ENCODE results near the gene FKBP8.

FKBP8 gene

DNA sequence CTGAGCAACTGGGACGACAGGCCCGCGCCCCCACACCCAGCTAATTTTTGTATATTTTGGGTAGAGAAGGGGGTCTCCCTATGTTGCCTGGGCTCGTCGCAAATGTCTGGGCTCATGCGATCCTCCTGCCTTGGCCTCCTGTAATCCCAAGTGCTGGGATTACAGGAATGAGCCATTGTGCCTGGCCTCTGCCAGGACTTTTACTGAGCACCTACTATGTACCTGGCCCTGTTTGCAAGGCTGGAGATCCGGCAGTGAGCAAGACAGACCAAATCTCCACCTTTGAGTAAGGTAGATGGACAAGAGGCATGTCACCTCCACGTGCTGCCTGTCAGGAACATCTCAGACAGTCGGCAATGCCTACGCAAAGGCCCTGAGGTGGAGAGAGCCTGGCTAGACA lies 6.9 kb downstream of the FKBP8 start:
- whole genome bisulfite sequencing, 2 donors (ENCODE audit: extremely low coverage in 2 of 2, insufficient read length in 2 of 2, insufficient replicate concordance in 1 of 2), result no CpG with 5 or more reads among the region's 10 CpGs
- no peaks in the 10 kb centered on the region for H3K4me1 ChIP-seq (ENCODE audit: control insufficient read depth in 2 of 2, insufficient read depth in 1 of 2, low read depth in 1 of 2, low read length in 2 of 2)
- no peak for DNase-seq (ENCODE audit: low spot score)

DNA sequence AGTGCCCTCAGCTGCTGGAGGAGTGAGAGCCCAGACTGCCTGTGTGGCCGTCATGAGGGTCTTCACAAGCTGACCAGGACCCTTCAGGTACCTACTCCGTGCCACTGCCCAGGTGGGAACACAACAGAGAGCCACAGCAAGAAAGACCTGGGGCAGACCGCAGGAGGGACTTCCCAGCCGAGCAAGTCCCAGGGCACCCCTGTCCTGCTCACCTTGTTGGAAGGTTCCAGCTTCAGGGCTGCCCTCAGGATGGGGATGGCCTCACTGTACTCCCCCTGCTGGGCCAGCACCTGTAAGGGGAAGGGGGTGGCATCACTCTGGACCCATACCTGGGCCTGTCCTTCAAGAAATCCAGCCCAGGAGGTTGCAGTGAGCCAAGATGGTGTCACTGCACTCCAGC lies 10.3 kb downstream of the FKBP8 start:
- Histone ChIP-seq H3K9ac (ENCODE audit: low read depth, low read length, poor library complexity) (peak overlapping the region; percentile 63), H3K4ac (ENCODE audit: low read length) (no peak overlapping the region), H3K27me3 (ENCODE audit: control insufficient read depth in 3 of 3, insufficient read depth in 3 of 3, low read depth in 1 of 3, low read length in 3 of 3) (no peaks in the 10 kb centered on the region), H3K4me1 (ENCODE audit: control insufficient read depth in 2 of 2, insufficient read depth in 1 of 2, low read depth in 1 of 2, low read length in 2 of 2) (no peaks in the 10 kb centered on the region), H2BK5ac (ENCODE audit: low read length) (no peak overlapping the region), H3K27ac (replicated peaks; ENCODE audit: low read length) (no peak overlapping the region), H2BK15ac (ENCODE audit: low read length) (no peak overlapping the region), H2BK12ac (ENCODE audit: low read length) (no peak overlapping the region), H3K23ac (ENCODE audit: low read depth, low read length, poor library complexity) (peak overlapping the region; percentile 81), H2BK120ac (ENCODE audit: low read depth, low read length) (no peak overlapping the region), H3K4me3 (ENCODE audit: low read length in 2 of 2) (peak overlapping the region in 1 of 2 donors; percentile 21), H3K36me3 (replicated peaks in 1 of 2; ENCODE audit: control insufficient read depth in 2 of 2, insufficient read depth in 2 of 2, low read length in 2 of 2) (peaks cover 42 to 54% of the 10 kb centered on the region in 2 donors), H3K18ac (ENCODE audit: low read length) (peak overlapping the region; percentile 57), H3K79me1 (ENCODE audit: low read depth, low read length) (no peaks in the 10 kb centered on the region), H3K4me2 (ENCODE audit: insufficient read depth, low read length, poor library complexity, severe bottlenecking) (no peak overlapping the region), H2AK5ac (ENCODE audit: low read depth, low read length) (no peak overlapping the region), H3K9me3 (replicated peaks in 1 of 2; ENCODE audit: control insufficient read depth in 2 of 2, insufficient read depth in 1 of 2, low read depth in 1 of 2, low read length in 2 of 2) (peaks cover 0 to 2% of the 10 kb centered on the region in 2 donors), H2AFZ (ENCODE audit: low read length) (no peak overlapping the region), H4K8ac (ENCODE audit: low read depth, low read length) (no peak overlapping the region), H3K14ac (ENCODE audit: low read length) (no peak overlapping the region), H4K91ac (ENCODE audit: low read depth, low read length, poor library complexity) (no peak overlapping the region)
- WGBS, 2 donors (ENCODE audit: extremely low coverage in 2 of 2, insufficient read length in 2 of 2, insufficient replicate concordance in 1 of 2), result no CpG with 5 or more reads among the region's 4 CpGs
- DNase-seq (ENCODE audit: low spot score), result no peak

More for the DNA sequence above, 6.9 kb downstream of the FKBP8 start:
- Histone ChIP-seq H4K91ac (ENCODE audit: low read depth, low read length, poor library complexity) (no peak overlapping the region), H2BK12ac (ENCODE audit: low read length) (peak overlapping the region; percentile 49), H3K79me1 (ENCODE audit: low read depth, low read length) (peaks cover 5% of the 10 kb centered on the region), H3K27me3 (ENCODE audit: control insufficient read depth in 3 of 3, insufficient read depth in 3 of 3, low read depth in 1 of 3, low read length in 3 of 3) (no peaks in the 10 kb centered on the region), H4K8ac (ENCODE audit: low read depth, low read length) (peak overlapping the region; percentile 99), H3K36me3 (replicated peaks in 1 of 2; ENCODE audit: control insufficient read depth in 2 of 2, insufficient read depth in 2 of 2, low read length in 2 of 2) (peaks cover 56 to 80% of the 10 kb centered on the region in 2 donors), H3K9me3 (replicated peaks in 1 of 2; ENCODE audit: control insufficient read depth in 2 of 2, insufficient read depth in 1 of 2, low read depth in 1 of 2, low read length in 2 of 2) (peaks cover 0 to 2% of the 10 kb centered on the region in 2 donors), H3K27ac (replicated peaks; ENCODE audit: low read length) (no peak overlapping the region), H3K23ac (ENCODE audit: low read depth, low read length, poor library complexity) (no peak overlapping the region), H3K14ac (ENCODE audit: low read length) (no peak overlapping the region), H3K18ac (ENCODE audit: low read length) (no peak overlapping the region), H3K9ac (ENCODE audit: low read depth, low read length, poor library complexity) (no peak overlapping the region), H2BK5ac (ENCODE audit: low read length) (no peak overlapping the region), H3K4ac (ENCODE audit: low read length) (no peak overlapping the region), H3K4me2 (ENCODE audit: insufficient read depth, low read length, poor library complexity, severe bottlenecking) (no peak overlapping the region), H2AFZ (ENCODE audit: low read length) (no peak overlapping the region), H2BK15ac (ENCODE audit: low read length) (no peak overlapping the region), H2AK5ac (ENCODE audit: low read depth, low read length) (no peak overlapping the region), H3K4me3 (ENCODE audit: low read length in 2 of 2) (no peak overlapping the region), H2BK120ac (ENCODE audit: low read depth, low read length) (no peak overlapping the region)

DNA sequence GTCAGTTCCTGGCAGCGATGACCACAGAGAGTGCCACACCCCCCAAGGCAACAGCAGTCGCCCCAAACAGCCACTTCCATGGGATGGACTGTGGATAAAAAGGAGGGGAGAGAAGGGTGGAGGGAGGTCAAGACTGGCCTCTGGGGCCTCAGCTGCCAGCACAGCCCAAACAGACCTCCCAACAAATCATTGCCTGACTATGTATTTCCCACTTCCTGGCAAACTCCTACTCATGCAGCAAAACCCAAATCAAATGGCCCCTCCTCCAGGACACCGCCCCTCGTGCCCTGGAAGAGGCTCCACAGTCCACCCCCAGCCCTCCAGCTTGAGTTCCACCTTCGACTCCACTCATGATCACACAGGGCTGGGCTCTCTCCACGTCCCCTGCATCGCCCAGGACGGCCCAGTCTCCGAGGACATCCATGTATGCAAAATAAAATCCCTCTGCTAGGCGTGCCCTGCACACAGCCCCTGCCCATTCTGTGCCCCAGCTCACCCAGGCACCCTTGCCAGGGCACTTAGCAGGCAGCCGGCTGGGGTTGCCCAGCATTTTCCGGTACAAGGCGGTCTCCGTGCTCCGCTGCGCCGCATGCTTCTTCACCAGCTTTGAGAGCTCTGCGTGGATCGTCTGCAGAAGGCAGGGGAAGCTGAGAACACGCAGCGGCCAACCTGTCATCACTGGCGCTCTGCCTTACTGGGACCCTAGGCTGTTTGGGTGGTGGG lies 11.0 kb downstream of the FKBP8 start:
- Histone ChIP-seq H2BK15ac (ENCODE audit: low read length) (no peak overlapping the region), H3K4me3 (ENCODE audit: low read length in 2 of 2) (no peak overlapping the region), H3K23ac (ENCODE audit: low read depth, low read length, poor library complexity) (peak overlapping the region; percentile 39), H3K4ac (ENCODE audit: low read length) (no peak overlapping the region), H2BK120ac (ENCODE audit: low read depth, low read length) (no peak overlapping the region), H3K14ac (ENCODE audit: low read length) (no peak overlapping the region), H3K4me1 (ENCODE audit: control insufficient read depth in 2 of 2, insufficient read depth in 1 of 2, low read depth in 1 of 2, low read length in 2 of 2) (no peaks in the 10 kb centered on the region), H3K4me2 (ENCODE audit: insufficient read depth, low read length, poor library complexity, severe bottlenecking) (no peak overlapping the region), H3K27me3 (ENCODE audit: control insufficient read depth in 3 of 3, insufficient read depth in 3 of 3, low read depth in 1 of 3, low read length in 3 of 3) (no peaks in the 10 kb centered on the region), H2BK12ac (ENCODE audit: low read length) (no peak overlapping the region), H3K9ac (ENCODE audit: low read depth, low read length, poor library complexity) (no peak overlapping the region), H3K36me3 (replicated peaks in 1 of 2; ENCODE audit: control insufficient read depth in 2 of 2, insufficient read depth in 2 of 2, low read length in 2 of 2) (peaks cover 36 to 46% of the 10 kb centered on the region in 2 donors), H3K79me1 (ENCODE audit: low read depth, low read length) (no peaks in the 10 kb centered on the region), H2BK5ac (ENCODE audit: low read length) (no peak overlapping the region), H4K8ac (ENCODE audit: low read depth, low read length) (no peak overlapping the region), H3K9me3 (replicated peaks in 1 of 2; ENCODE audit: control insufficient read depth in 2 of 2, insufficient read depth in 1 of 2, low read depth in 1 of 2, low read length in 2 of 2) (peaks cover 0 to 2% of the 10 kb centered on the region in 2 donors), H2AK5ac (ENCODE audit: low read depth, low read length) (no peak overlapping the region), H4K91ac (ENCODE audit: low read depth, low read length, poor library complexity) (no peak overlapping the region), H3K27ac (replicated peaks; ENCODE audit: low read length) (no peak overlapping the region), H3K18ac (ENCODE audit: low read length) (no peak overlapping the region), H2AFZ (ENCODE audit: low read length) (no peak overlapping the region)
- no CpG with 5 or more reads among the region's 22 CpGs for WGBS, 2 donors (ENCODE audit: extremely low coverage in 2 of 2, insufficient read length in 2 of 2, insufficient replicate concordance in 1 of 2)
- no peak for DNase-seq (ENCODE audit: low spot score)

DNA sequence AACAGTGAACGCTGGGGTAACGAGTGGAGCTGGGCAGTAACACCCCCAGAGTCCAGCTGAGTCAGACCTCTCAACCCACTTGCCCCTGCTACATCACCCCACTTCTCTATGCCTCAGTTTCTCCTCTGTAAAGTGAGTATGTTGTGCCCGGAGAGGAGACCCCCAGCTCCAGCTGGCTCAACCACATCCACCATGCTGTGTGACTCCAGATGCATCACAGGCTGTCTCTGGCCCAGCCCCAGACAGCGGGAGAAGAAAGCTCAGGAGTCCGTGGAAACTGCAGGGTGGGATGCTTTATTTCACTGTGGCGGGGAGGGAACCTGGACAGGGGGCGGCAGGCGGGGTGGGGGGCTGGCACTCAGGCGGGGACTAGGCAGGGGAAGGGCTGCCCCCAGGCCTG lies 11.9 kb downstream of the FKBP8 start:
- no peak overlapping the region for H2BK15ac ChIP-seq (ENCODE audit: low read length)
- no peak overlapping the region for H4K8ac ChIP-seq (ENCODE audit: low read depth, low read length)
- H3K79me1 ChIP-seq (ENCODE audit: low read depth, low read length), result no peaks in the 10 kb centered on the region
- H3K27me3 ChIP-seq (ENCODE audit: control insufficient read depth in 3 of 3, insufficient read depth in 3 of 3, low read depth in 1 of 3, low read length in 3 of 3), result no peaks in the 10 kb centered on the region
- no CpG with 5 or more reads among the region's 9 CpGs for WGBS, 2 donors (ENCODE audit: extremely low coverage in 2 of 2, insufficient read length in 2 of 2, insufficient replicate concordance in 1 of 2)
- no peak overlapping the region for H3K9ac ChIP-seq (ENCODE audit: low read depth, low read length, poor library complexity)
- no peak overlapping the region for H2AK5ac ChIP-seq (ENCODE audit: low read depth, low read length)
- H2BK5ac ChIP-seq (ENCODE audit: low read length), result no peak overlapping the region
- no peak overlapping the region for H4K91ac ChIP-seq (ENCODE audit: low read depth, low read length, poor library complexity)
- H2AFZ ChIP-seq (ENCODE audit: low read length), result no peak overlapping the region
- no peak for DNase-seq (ENCODE audit: low spot score)
- H2BK120ac ChIP-seq (ENCODE audit: low read depth, low read length), result no peak overlapping the region
- H3K27ac ChIP-seq (replicated peaks; ENCODE audit: low read length), result no peak overlapping the region
- peaks cover 30 to 38% of the 10 kb centered on the region in 2 donors for H3K36me3 ChIP-seq (replicated peaks in 1 of 2; ENCODE audit: control insufficient read depth in 2 of 2, insufficient read depth in 2 of 2, low read length in 2 of 2)
- no peak overlapping the region for H3K23ac ChIP-seq (ENCODE audit: low read depth, low read length, poor library complexity)
- peak overlapping the region in 1 of 2 donors; percentile 20 for H3K4me3 ChIP-seq (ENCODE audit: low read length in 2 of 2)
- no peaks in the 10 kb centered on the region for H3K9me3 ChIP-seq (replicated peaks in 1 of 2; ENCODE audit: control insufficient read depth in 2 of 2, insufficient read depth in 1 of 2, low read depth in 1 of 2, low read length in 2 of 2)
- no peak overlapping the region for H3K4me2 ChIP-seq (ENCODE audit: insufficient read depth, low read length, poor library complexity, severe bottlenecking)
- no peak overlapping the region for H3K14ac ChIP-seq (ENCODE audit: low read length)
- H2BK12ac ChIP-seq (ENCODE audit: low read length), result no peak overlapping the region
- H3K4ac ChIP-seq (ENCODE audit: low read length), result no peak overlapping the region
- H3K18ac ChIP-seq (ENCODE audit: low read length), result no peak overlapping the region
- H3K4me1 ChIP-seq (ENCODE audit: control insufficient read depth in 2 of 2, insufficient read depth in 1 of 2, low read depth in 1 of 2, low read length in 2 of 2), result no peaks in the 10 kb centered on the region
